Measurements from ENCODE around the gene NECAB2. TPM values are rescaled to one million over a fixed set of nuclear protein-coding genes. Genes with fewer than 3 reads are reported as not detected.

Gene NECAB2
- total RNA-seq (not detected), total RNA-seq (0 reads per million in 2 donors)

- peak within 1 kb of the TSS; percentile 66 for H3K4me3 Mint-ChIP-seq
- H3K36me3 Mint-ChIP-seq (ENCODE audit: low read depth), result peaks cover 6% of the 10 kb centered on the region
- no peaks in the 10 kb centered on the region for H3K9me3 ChIP-seq (ENCODE audit: control insufficient read depth, low read length, poor library complexity, severe bottlenecking)
- peaks cover 2% of the 10 kb centered on the region for H3K4me1 Mint-ChIP-seq
- H3K27me3 Mint-ChIP-seq, result peaks cover 9% of the 10 kb centered on the region
- DNase-seq (no peak), ATAC-seq (no peak)
- H3K27ac Mint-ChIP-seq, result no peak within 1 kb of the TSS
Measured at GRCh38 chr16:83967838-83968305, at the start of gene NECAB2. NECAB2 (plus strand) TSS chr16:83968244; CDS start chr16:83968649, 405 bp downstream.

DNA sequence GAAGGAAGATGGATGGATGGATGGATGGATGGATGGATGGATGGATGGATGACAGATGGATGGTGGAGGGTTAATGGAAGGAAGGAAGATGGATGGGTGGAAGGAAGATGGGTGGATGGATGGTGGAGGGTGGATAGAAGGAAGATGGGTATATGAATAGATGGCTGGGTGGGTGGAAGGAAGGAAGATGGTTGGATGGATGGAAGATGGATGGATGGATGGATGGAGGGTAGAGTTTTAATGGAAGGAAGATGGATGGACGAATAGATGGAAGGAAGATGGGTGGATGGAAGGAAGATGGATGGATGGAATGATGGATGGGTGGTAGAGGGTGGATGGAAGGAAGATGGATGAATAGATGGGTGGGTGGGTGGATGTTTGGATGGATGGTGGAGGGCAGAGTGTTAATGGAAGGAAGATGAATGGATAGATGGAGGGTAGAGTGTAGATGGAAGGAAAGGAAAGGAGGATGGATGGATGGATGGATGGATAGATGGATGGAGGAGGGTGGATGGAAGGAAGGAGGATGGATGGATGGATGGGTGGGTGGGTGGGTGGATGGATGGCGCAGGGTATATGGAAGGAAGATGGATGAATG lies 47.1 kb upstream of the NECAB2 start:
- peaks cover 10% of the 10 kb centered on the region for H3K36me3 Mint-ChIP-seq (ENCODE audit: low read depth)
- H3K4me1 Mint-ChIP-seq, result peaks cover 15% of the 10 kb centered on the region
- H3K4me3 Mint-ChIP-seq, result no peak overlapping the region
- no peaks in the 10 kb centered on the region for H3K27me3 Mint-ChIP-seq
- DNase-seq (no peak), ATAC-seq (no peak)
- no peaks in the 10 kb centered on the region for H3K9me3 ChIP-seq (ENCODE audit: control insufficient read depth, low read length, poor library complexity, severe bottlenecking)
- H3K27ac Mint-ChIP-seq, result no peak overlapping the region

DNA sequence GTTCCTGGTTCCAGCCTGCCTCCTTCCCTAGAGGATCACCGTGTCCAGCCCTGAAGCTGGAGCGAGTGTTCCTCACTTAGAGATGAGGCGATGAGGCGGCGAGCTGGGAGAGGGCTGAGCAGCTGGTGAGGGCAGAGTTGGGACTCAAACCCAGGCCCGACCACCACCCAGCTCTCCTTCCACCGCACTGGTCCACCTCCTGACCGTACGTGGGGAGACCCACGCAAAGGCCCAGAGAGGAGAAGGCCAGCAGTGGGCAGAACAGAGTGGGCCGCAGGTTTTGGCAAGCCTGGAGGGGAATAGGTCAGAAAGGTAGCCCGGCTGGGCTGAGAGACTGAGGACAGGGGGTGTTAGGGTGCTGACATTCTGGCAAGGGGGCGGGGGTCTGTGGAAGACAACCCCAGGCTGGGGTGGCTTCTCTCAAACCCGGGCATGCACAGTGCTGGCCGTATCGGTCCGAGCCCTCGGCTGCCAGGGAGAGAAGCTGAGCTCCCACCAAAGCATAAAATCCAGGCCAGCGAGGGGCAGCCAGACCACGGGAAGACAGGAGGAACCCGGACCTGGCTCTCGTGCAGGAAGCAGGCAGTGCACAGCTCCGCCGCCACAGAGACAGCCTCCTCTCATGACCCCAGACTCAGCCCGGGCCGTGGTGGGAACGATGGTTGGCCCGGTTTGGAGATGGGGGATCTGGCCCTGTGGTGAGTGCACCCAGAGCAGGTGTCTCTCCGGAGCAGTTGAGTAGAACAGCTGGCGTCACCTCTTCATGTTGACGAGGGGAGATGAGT lies 44.3 kb upstream of the NECAB2 start:
- H3K9me3 ChIP-seq (ENCODE audit: control insufficient read depth, low read length, poor library complexity, severe bottlenecking), result no peaks in the 10 kb centered on the region
- Mint-ChIP-seq H3K27ac (no peak overlapping the region), H3K4me3 (no peak overlapping the region), H3K36me3 (ENCODE audit: low read depth) (peaks cover 7% of the 10 kb centered on the region), H3K27me3 (no peaks in the 10 kb centered on the region), H3K4me1 (peaks cover 18% of the 10 kb centered on the region)
- DNase-seq, result no peak
- no peak for ATAC-seq

- no peak for DNase-seq
- Mint-ChIP-seq H3K27ac (peak overlapping the region; percentile 9), H3K4me3 (no peak overlapping the region), H3K4me1 (peaks cover 13% of the 10 kb centered on the region), H3K27me3 (no peaks in the 10 kb centered on the region), H3K36me3 (ENCODE audit: low read depth) (peaks cover 6% of the 10 kb centered on the region)
- H3K9me3 ChIP-seq (ENCODE audit: control insufficient read depth, low read length, poor library complexity, severe bottlenecking), result no peaks in the 10 kb centered on the region
- no peak for ATAC-seq
Measured at GRCh38 chr16:83924686-83925085, 43.4 kb upstream of the NECAB2 start.

GRCh38 chr16:83925095-83925905 lies 42.7 kb upstream of the NECAB2 start:
- H3K9me3 ChIP-seq (ENCODE audit: control insufficient read depth, low read length, poor library complexity, severe bottlenecking), result no peaks in the 10 kb centered on the region
- no peaks in the 10 kb centered on the region for H3K27me3 Mint-ChIP-seq
- peaks cover 6% of the 10 kb centered on the region for H3K36me3 Mint-ChIP-seq (ENCODE audit: low read depth)
- H3K4me1 Mint-ChIP-seq, result peaks cover 13% of the 10 kb centered on the region
- peak overlapping the region; percentile 9 for H3K27ac Mint-ChIP-seq
- no peak for ATAC-seq
- no peak overlapping the region for H3K4me3 Mint-ChIP-seq
- DNase-seq, result no peak

DNA sequence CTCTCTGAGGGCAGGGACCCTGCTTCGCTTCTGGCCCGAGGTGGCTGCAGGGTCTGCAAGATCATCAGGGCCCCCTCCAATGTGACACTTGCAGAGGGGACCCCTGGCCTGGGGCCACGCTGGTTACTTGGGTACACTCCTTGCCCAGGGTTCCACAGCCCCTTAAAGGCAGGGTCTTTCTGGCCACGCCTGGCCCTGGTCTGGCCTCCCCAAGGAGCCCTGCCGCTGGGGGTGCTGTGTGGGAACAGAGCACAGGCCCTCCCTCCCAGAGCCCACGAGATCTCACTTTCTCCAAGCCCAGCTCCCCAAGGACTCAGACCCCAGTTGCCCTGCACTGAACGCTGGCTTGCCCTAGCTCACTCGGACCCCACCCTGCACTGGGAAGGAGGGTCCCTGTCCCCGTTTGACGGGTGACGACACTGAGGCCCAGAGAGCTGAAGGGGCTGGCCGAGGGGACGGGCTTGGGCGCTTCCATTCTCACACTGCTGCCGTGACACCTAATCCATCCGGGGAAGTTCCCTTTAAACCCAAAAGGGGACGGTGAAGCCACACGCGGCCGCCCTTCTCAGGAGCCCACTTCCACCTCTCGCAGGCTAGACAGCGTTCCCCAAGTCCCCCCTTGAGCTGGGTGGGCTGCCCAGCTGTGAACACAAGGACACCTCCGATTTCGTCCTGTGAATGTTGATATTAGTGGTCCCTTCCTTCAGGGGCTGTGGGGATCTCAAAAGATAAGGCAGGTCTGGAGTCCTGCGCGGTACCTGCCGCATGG lies 41.9 kb upstream of the NECAB2 start:
- Mint-ChIP-seq H3K27ac (no peak overlapping the region), H3K4me1 (peaks cover 12% of the 10 kb centered on the region), H3K36me3 (ENCODE audit: low read depth) (peaks cover 3% of the 10 kb centered on the region), H3K4me3 (no peak overlapping the region), H3K27me3 (no peaks in the 10 kb centered on the region)
- no peak for DNase-seq
- peak; percentile 12 for ATAC-seq
- no peaks in the 10 kb centered on the region for H3K9me3 ChIP-seq (ENCODE audit: control insufficient read depth, low read length, poor library complexity, severe bottlenecking)

DNA sequence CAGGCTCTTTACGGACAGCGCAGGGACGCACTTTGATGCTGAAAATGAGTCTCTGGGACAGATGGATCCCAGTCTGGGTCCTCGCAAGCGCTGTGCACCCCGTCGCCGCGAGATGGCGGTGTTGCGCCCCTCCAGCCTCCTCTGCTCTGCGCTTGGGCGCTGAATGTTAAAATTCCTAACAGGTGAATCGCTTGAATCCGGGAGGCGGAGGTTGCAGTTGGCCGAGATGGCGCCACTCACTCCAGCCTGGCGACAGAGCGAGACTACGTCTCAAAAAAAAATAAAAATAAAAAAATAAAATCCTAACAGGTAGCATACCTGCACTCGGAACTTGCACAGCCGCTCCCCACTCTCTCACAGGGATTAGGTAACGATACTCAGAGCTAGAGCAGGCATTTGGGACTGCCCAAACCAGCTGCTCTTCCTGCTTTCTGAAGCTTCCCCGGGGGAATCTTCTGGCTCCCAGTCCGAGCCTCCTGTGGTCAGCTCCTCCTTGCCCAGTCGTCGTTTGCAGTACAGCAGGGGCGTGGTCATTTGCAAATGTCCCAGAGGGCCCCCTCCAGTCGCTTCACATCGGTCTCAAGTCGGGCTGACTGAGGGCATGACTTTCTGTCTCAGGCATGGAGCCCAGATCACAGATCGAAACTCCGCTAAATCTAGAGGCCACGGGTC lies 41.2 kb upstream of the NECAB2 start:
- DNase-seq, result peak; percentile 22 to 49 (median 33)
- Mint-ChIP-seq H3K27ac (no peak overlapping the region), H3K36me3 (ENCODE audit: low read depth) (peaks cover 3% of the 10 kb centered on the region), H3K4me3 (no peak overlapping the region), H3K4me1 (peaks cover 12% of the 10 kb centered on the region), H3K27me3 (no peaks in the 10 kb centered on the region)
- H3K9me3 ChIP-seq (ENCODE audit: control insufficient read depth, low read length, poor library complexity, severe bottlenecking), result no peaks in the 10 kb centered on the region
- ATAC-seq, result peak; percentile 80

- Mint-ChIP-seq H3K36me3 (ENCODE audit: low read depth) (peaks cover 3% of the 10 kb centered on the region), H3K27ac (no peak overlapping the region), H3K4me1 (peaks cover 12% of the 10 kb centered on the region), H3K27me3 (no peaks in the 10 kb centered on the region), H3K4me3 (no peak overlapping the region)
- no peak for ATAC-seq
- no peak for DNase-seq
- no peaks in the 10 kb centered on the region for H3K9me3 ChIP-seq (ENCODE audit: control insufficient read depth, low read length, poor library complexity, severe bottlenecking)
Measured at GRCh38 chr16:83928341-83929055, 39.5 kb upstream of the NECAB2 start.

DNA sequence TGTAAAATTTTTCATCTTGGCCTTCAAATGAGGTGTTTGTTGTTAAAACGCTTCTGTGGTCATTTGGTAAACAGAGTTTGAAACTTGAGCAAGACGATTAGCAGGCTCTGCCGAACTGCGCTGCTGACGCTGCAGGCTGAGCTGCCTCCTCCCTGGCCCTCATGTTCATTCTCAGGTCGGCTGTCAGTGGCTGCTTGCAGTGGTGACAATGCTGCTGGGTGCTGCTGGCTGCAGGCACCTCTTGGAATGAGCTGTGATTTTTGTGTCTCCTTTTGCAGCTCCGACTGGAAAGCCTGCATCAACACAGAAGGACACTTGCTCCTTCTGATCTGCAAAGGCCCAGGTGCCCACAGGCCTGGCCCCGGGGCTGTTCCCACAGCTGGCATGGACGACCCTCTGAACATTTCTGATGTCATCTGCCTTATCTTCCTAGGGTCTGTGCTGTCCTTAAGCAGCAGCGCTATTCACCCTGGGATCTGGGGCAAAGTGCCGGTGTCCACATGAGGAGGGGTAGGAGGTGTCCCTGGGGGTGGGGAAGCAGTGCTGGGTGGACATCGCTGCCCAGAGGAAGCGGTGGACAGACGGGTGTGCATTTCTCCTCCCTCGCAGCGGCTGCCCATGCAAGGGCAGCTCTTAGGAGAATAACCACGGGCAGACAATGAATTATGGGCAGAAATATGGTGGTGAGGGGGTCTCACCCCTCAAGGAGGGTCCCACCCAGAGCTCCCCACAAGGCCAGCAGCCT lies 38.1 kb upstream of the NECAB2 start:
- peaks cover 11% of the 10 kb centered on the region for H3K4me1 Mint-ChIP-seq

DNA sequence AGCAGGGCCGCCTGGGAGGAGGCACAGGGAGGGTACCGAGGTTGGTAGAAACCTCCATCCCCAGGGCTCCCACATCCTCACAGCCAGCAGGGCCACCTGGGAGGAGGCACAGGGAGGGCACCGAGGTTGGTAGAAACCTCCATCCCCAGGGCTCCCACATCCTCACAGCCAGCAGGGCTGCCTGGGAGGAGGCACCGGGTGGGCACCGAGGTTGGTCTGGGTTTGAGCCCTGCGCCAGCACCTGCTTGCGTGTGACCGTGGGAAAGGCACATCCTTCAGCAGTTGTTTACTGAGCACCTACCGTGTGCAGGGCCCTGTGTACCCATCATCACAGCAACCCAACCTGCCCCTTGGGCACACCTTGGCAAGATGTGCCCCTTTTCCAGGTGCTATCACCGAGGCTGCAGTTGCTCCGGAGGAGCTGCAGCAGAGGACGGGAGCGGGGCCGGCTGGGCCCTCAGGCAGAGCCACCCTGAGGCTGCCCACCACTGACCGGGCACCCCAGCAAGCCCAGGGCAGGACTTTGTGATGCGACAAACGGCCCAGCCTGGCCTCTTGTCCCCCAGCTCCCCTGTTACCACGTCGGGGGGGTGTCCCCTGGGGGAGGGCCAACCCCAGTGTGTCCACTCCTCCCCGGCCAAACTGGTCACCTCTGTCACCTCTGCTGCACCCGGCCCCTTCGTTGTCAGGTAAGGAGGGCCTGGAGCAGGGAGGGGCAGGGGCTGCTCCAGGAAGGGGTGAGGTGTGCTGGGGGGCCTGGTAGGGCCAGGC lies 37.1 kb upstream of the NECAB2 start:
- peaks cover 8% of the 10 kb centered on the region for H3K27me3 Mint-ChIP-seq
- no peaks in the 10 kb centered on the region for H3K9me3 ChIP-seq (ENCODE audit: control insufficient read depth, low read length, poor library complexity, severe bottlenecking)
- H3K27ac Mint-ChIP-seq, result no peak overlapping the region
- peaks cover 6% of the 10 kb centered on the region for H3K4me1 Mint-ChIP-seq
- ATAC-seq (no peak), DNase-seq (no peak)
- no peak overlapping the region for H3K4me3 Mint-ChIP-seq
- H3K36me3 Mint-ChIP-seq (ENCODE audit: low read depth), result peaks cover 4% of the 10 kb centered on the region

More for the DNA sequence above, 38.1 kb upstream of the NECAB2 start:
- Mint-ChIP-seq H3K4me3 (no peak overlapping the region), H3K27ac (no peak overlapping the region), H3K36me3 (ENCODE audit: low read depth) (peaks cover 1% of the 10 kb centered on the region), H3K27me3 (peaks cover 4% of the 10 kb centered on the region)
- no peak for ATAC-seq
- DNase-seq, result no peak
- H3K9me3 ChIP-seq (ENCODE audit: control insufficient read depth, low read length, poor library complexity, severe bottlenecking), result no peaks in the 10 kb centered on the region

DNA sequence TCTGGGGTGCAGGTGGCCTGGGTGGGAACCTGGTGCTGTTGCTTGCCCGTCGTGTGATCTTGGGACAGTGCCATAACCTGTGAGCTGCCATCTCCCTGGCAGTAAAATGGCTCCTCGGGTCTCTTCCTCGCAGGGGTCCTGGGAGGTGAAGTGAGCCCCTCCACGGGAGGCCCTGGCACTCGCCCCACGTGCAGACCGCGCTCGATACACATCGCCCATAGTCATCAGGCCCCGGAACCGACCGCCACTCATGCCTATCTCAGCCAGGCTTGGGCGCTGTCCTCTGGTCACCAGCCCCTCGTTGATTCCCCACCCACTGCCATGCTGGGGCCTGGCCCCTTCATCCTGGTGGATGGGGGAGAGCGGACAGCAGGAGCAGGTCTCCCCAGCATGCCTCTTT lies 36.5 kb upstream of the NECAB2 start:
- Mint-ChIP-seq H3K27me3 (peaks cover 8% of the 10 kb centered on the region), H3K27ac (no peak overlapping the region), H3K36me3 (ENCODE audit: low read depth) (peaks cover 4% of the 10 kb centered on the region), H3K4me3 (no peak overlapping the region), H3K4me1 (peaks cover 5% of the 10 kb centered on the region)
- ATAC-seq (no peak), DNase-seq (no peak)
- H3K9me3 ChIP-seq (ENCODE audit: control insufficient read depth, low read length, poor library complexity, severe bottlenecking), result no peaks in the 10 kb centered on the region

All from T-helper 17 cell (primary cell).